ENCODE measurements around the gene NAA35. TPM values are rescaled to one million over a fixed set of nuclear protein-coding genes. Genes with fewer than 3 reads are reported as not detected.

Gene NAA35
- total RNA-seq = 10 to 100 TPM; 13.1 to 21.8 (median 16.5) TPM
- polyA plus RNA-seq = 10 to 100 TPM in 1 of 2 donors, 1 to 10 TPM in 1; 4.0 to 17.2 TPM
- long read RNA-seq, donor 1, partial matches to known transcripts = 10 of 31 reads
- long read RNA-seq, donor 1, other reads (novel, unspliced or antisense) = 17 of 31 reads
- long read RNA-seq, donor 2, partial matches to known transcripts = 37 of 73 reads
- long read RNA-seq, donor 2, other reads (novel, unspliced or antisense) = 33 of 73 reads
- long read RNA-seq, donor 3, partial matches to known transcripts = 6 of 20 reads
- long read RNA-seq, donor 3, other reads (novel, unspliced or antisense) = 12 of 20 reads

GRCh38 chr9:85940832-85941621 lies at the start of gene NAA35:
TSS of gene NAA35 (plus strand) at chr9:85941146. CDS start at chr9:85942160, 1,014 bp downstream.
- TF ChIP-seq CTCF (IDR thresholded peaks at IDR 0.05) = no peak
- TF ChIP-seq POLR2A (IDR thresholded peaks at IDR 0.05) = peak in 1 of 2 donors; percentile 40
- peak within 1 kb of the TSS; percentile 72 to 100 (median 95) for H3K4me3 ChIP-seq
- WGBS, 4 donors = 0% methylated on average over 44 to 93 of the region's 93 CpGs
- H3K36me3 ChIP-seq = peaks cover 0 to 38% (median 26%) of the 10 kb centered on the region in 9 donors
- peak within 1 kb of the TSS; percentile 83 to 99 (median 96) for H3K27ac ChIP-seq
- DNase-seq (peak; percentile 98 to 99 (median 98)), ATAC-seq (peak; percentile 97 to 99 (median 98))
- intact Hi-C loops (cut with DNase I) = loop anchor here in 2 of 10 donors (5.0 to 10.0 kb wide), 2 partner anchors 344 to 1964 kb away; partner anchors contain the start of gene ISCA1 (in 1 of the 2)
- H3K27me3 ChIP-seq = no peaks in the 10 kb centered on the region
- H3K9me3 ChIP-seq = no peaks in the 10 kb centered on the region
- H3K4me1 ChIP-seq = peaks cover 4 to 39% (median 26%) of the 10 kb centered on the region in 12 donors

GRCh38 chr9:85892401-85892800 lies 48.5 kb upstream of the NAA35 start:
- 86 to 98% (median 91%) methylated on average over 1 of the region's 1 CpG for WGBS, 4 donors
- intact Hi-C loops (cut with DNase I) = no loop called here
- H3K4me3 ChIP-seq = no peak overlapping the region
- no peak overlapping the region for H3K27ac ChIP-seq
- no peaks in the 10 kb centered on the region for H3K27me3 ChIP-seq
- H3K4me1 ChIP-seq = no peaks in the 10 kb centered on the region
- no peak for TF ChIP-seq CTCF (IDR thresholded peaks at IDR 0.05)
- no peak for TF ChIP-seq POLR2A (IDR thresholded peaks at IDR 0.05)
- DNase-seq (no peak), ATAC-seq (no peak)
- H3K36me3 ChIP-seq = no peaks in the 10 kb centered on the region
- no peaks in the 10 kb centered on the region for H3K9me3 ChIP-seq

GRCh38 chr9:85895685-85896084 lies 45.3 kb upstream of the NAA35 start:
- no peak for ATAC-seq
- intact Hi-C loops (cut with DNase I) = no loop called here
- TF ChIP-seq POLR2A (IDR thresholded peaks at IDR 0.05) = no peak
- no peak for TF ChIP-seq CTCF (IDR thresholded peaks at IDR 0.05)
- no peaks in the 10 kb centered on the region for H3K36me3 ChIP-seq
- H3K27ac ChIP-seq = no peak overlapping the region
- no peaks in the 10 kb centered on the region for H3K9me3 ChIP-seq
- no peak for DNase-seq
- no peaks in the 10 kb centered on the region for H3K4me1 ChIP-seq
- no peaks in the 10 kb centered on the region for H3K27me3 ChIP-seq
- 91 to 97% (median 95%) methylated on average over 2 of the region's 2 CpGs for WGBS, 4 donors
- H3K4me3 ChIP-seq = no peak overlapping the region

- 74 to 88% (median 81%) methylated on average over 4 of the region's 4 CpGs for WGBS, 4 donors
- Histone ChIP-seq H3K4me1 (no peaks in the 10 kb centered on the region), H3K27ac (no peak overlapping the region), H3K27me3 (no peaks in the 10 kb centered on the region), H3K36me3 (no peaks in the 10 kb centered on the region), H3K4me3 (no peak overlapping the region), H3K9me3 (no peaks in the 10 kb centered on the region)
- ATAC-seq (no peak), DNase-seq (no peak)
- TF ChIP-seq POLR2A (IDR thresholded peaks at IDR 0.05) (no peak), CTCF (IDR thresholded peaks at IDR 0.05) (no peak)
- intact Hi-C loops (cut with DNase I) = no loop called here
Observed at GRCh38 chr9:85897848-85898247, 43.1 kb upstream of the NAA35 start.

Data from heart left ventricle (tissue), 16 donors.